Fibroblast of skin of left quadriceps (primary cell): Measurements from ENCODE around the gene OR52H1.
A peak's percentile ranks its signal among the peaks of the same experiment; 100 is the strongest.
"Not testable (repeated sequence)": the region's sequence is repeated elsewhere in the genome, so short reads cannot be mapped to it uniquely, and the experiment has no call there.

Experiments used
- DNase-seq, 2 experiments: peaks; one replicate each; pipeline ENCODE4 v3.0.0-alpha.2; 2013; ENCODE audit warnings: low read depth in 2 of 2

The OR52H1 gene

GRCh38 chr11:5548440-5548839 is at the start of gene OR52H1:
Gene OR52H1 (minus strand): TSS chr11:5548540. CDS start chr11:5545505, 3,035 bp downstream.
- DNase-seq, result no peak

GRCh38 chr11:5597953-5598352 is 49.6 kb upstream of the OR52H1 start:
- no peak for DNase-seq

GRCh38 chr11:5596607-5597201 is 48.4 kb upstream of the OR52H1 start, which contains the start of gene TRIM6:
Gene TRIM6 (plus strand): TSS chr11:5596637. CDS start chr11:5596898, 261 bp downstream.
- no peak for DNase-seq

- no peak for DNase-seq
These were observed 44.8 kb upstream of the OR52H1 start for GRCh38 chr11:5593146-5593545.

- DNase-seq, result no peak
These were observed 44.3 kb upstream of the OR52H1 start for GRCh38 chr11:5592615-5593014.

GRCh38 chr11:5591613-5592012 is 43.3 kb upstream of the OR52H1 start:
- DNase-seq, result no peak

- not testable (repeated sequence) for DNase-seq
These were observed 41.6 kb upstream of the OR52H1 start for GRCh38 chr11:5589906-5590305.

GRCh38 chr11:5584458-5584857 is 36.1 kb upstream of the OR52H1 start:
- DNase-seq, result not testable (repeated sequence)

- DNase-seq, result no peak
These were observed 32.7 kb upstream of the OR52H1 start for GRCh38 chr11:5581014-5581413.

GRCh38 chr11:5580577-5580976 is 32.2 kb upstream of the OR52H1 start, which contains the start of gene OR52B6:
Gene OR52B6 (plus strand): TSS chr11:5580877. CDS start chr11:5580877, 0 bp downstream.
- no peak for DNase-seq

- no peak for DNase-seq
These were observed 28.8 kb upstream of the OR52H1 start for GRCh38 chr11:5577101-5577500.

GRCh38 chr11:5575152-5575551 is 26.8 kb upstream of the OR52H1 start:
- DNase-seq, result no peak

- DNase-seq, result no peak
These were observed 26.3 kb upstream of the OR52H1 start for GRCh38 chr11:5574654-5575053.

GRCh38 chr11:5564259-5565019 is 16.1 kb upstream of the OR52H1 start:
- no peak for DNase-seq

- no peak for DNase-seq
These were observed 9.4 kb upstream of the OR52H1 start for GRCh38 chr11:5557751-5558150.

- no peak for DNase-seq
These were observed 8.4 kb upstream of the OR52H1 start for GRCh38 chr11:5556596-5557188.

GRCh38 chr11:5553343-5553742 is 5.0 kb upstream of the OR52H1 start:
- DNase-seq, result no peak

GRCh38 chr11:5550440-5551095 is 2.2 kb upstream of the OR52H1 start:
- DNase-seq, result peak; percentile 75 to 76

GRCh38 chr11:5547982-5548381 is 358 bp downstream of the OR52H1 start:
- no peak for DNase-seq

- no peak for DNase-seq
These were observed 1.9 kb downstream of the OR52H1 start for GRCh38 chr11:5546457-5546856.

- DNase-seq, result no peak
These were observed 6.9 kb downstream of the OR52H1 start for GRCh38 chr11:5541427-5541826.

GRCh38 chr11:5536482-5536881 is 11.9 kb downstream of the OR52H1 start:
- no peak for DNase-seq
